GM12891 (cell line): ENCODE data around the gene PCNX2.

Source experiments
- DNase-seq: peaks from one replicate; pipeline ENCODE4 v3.0.0; 2011; ENCODE audit warnings: low spot score; ENCODE audit not compliant: insufficient read length
- FAIRE-seq: peaks from 2 replicates; lab custom pipeline; 2011; peaks lifted over from hg19 to GRCh38; lab: Jason Lieb, UNC
- PAX5 ChIP-seq: IDR thresholded peaks from 2 replicates; pipeline ENCODE4 v1.6.1; 2011; ENCODE audit warnings: low read length, moderate library complexity, mild to moderate bottlenecking; ENCODE audit not compliant: insufficient read depth, severe bottlenecking
- POLR2A ChIP-seq: IDR thresholded peaks from 2 replicates; pipeline ENCODE4 v1.6.1; 2011; ENCODE audit warnings: low read depth, low read length, control low read depth
- POLR2AphosphoS5 ChIP-seq: IDR thresholded peaks from 2 replicates; pipeline ENCODE4 v1.6.1; 2011; ENCODE audit warnings: low read depth, low read length, control low read depth
- POU2F2 ChIP-seq: IDR thresholded peaks from 2 replicates; pipeline ENCODE4 v1.6.1; 2011; ENCODE audit warnings: low read depth, mild to moderate bottlenecking, control low read depth, low read length, moderate library complexity
- SPI1 ChIP-seq: IDR thresholded peaks from 2 replicates; pipeline ENCODE4 v1.6.1; 2011; ENCODE audit warnings: low read depth, low read length, control low read depth
- TAF1 ChIP-seq: IDR thresholded peaks from 2 replicates; pipeline ENCODE4 v1.6.1; 2011; ENCODE audit warnings: low read depth, low read length, control low read depth

PCNX2 gene

GRCh38 chr1:232951605-232952004 lies 343.9 kb downstream of the PCNX2 start:
- TF ChIP-seq POLR2AphosphoS5 (no peak), POU2F2 (no peak), PAX5 (no peak), POLR2A (no peak), SPI1 (no peak), TAF1 (no peak)
- DNase-seq (no peak), FAIRE-seq (no peak)

GRCh38 chr1:232951180-232951579 lies 344.3 kb downstream of the PCNX2 start:
- TF ChIP-seq TAF1 (no peak), POLR2AphosphoS5 (no peak), POLR2A (no peak), PAX5 (no peak), SPI1 (no peak), POU2F2 (no peak)
- DNase-seq, result no peak
- FAIRE-seq, result peak; percentile 68

GRCh38 chr1:232950197-232951176 lies 345.0 kb downstream of the PCNX2 start, which contains the start of gene NTPCR:
Gene NTPCR (plus strand): TSS chr1:232950611. CDS start chr1:232950711, 100 bp downstream.
- peak; percentile 96 for FAIRE-seq
- TF ChIP-seq POLR2AphosphoS5 (peak; percentile 63; the same call in 1 of the 2 replicates), TAF1 (no peak; the same call in 1 of the 2 replicates), POLR2A (peak; percentile 50; the same call in 1 of the 2 replicates), POU2F2 (no peak), PAX5 (no peak), SPI1 (no peak)

GRCh38 chr1:232949636-232950196 lies 345.8 kb downstream of the PCNX2 start:
- TF ChIP-seq POU2F2 (no peak), POLR2A (no peak), TAF1 (no peak), PAX5 (no peak), POLR2AphosphoS5 (no peak), SPI1 (no peak)
- FAIRE-seq (no peak), DNase-seq (no peak)

More at GRCh38 chr1:232950197-232951176, 345.0 kb downstream of the PCNX2 start, which contains the start of gene NTPCR:
- peak; percentile 87 for DNase-seq

GRCh38 chr1:232944347-232944746 lies 351.2 kb downstream of the PCNX2 start:
- DNase-seq (no peak), FAIRE-seq (no peak)
- TF ChIP-seq SPI1, result no peak
- no peak for TF ChIP-seq POLR2AphosphoS5
- TF ChIP-seq PAX5, result no peak
- TF ChIP-seq TAF1, result no peak
- no peak for TF ChIP-seq POU2F2
- TF ChIP-seq POLR2A, result no peak

- FAIRE-seq, result no peak
- no peak for DNase-seq
- TF ChIP-seq POU2F2 (peak; percentile 42; the same call in 1 of the 2 replicates), POLR2AphosphoS5 (no peak)
These were observed 351.8 kb downstream of the PCNX2 start for GRCh38 chr1:232943679-232944252.

- no peak for FAIRE-seq
- DNase-seq, result no peak
- TF ChIP-seq SPI1 (no peak), TAF1 (no peak), POLR2AphosphoS5 (no peak), PAX5 (no peak), POU2F2 (no peak), POLR2A (no peak)
These were observed 352.9 kb downstream of the PCNX2 start for GRCh38 chr1:232942413-232943294.

- DNase-seq (no peak), FAIRE-seq (no peak)
- TF ChIP-seq POU2F2 (no peak), POLR2AphosphoS5 (no peak), TAF1 (no peak), PAX5 (no peak), SPI1 (no peak), POLR2A (no peak)
These were observed 355.3 kb downstream of the PCNX2 start for GRCh38 chr1:232940262-232940661.

GRCh38 chr1:232939748-232940147 lies 355.8 kb downstream of the PCNX2 start:
- TF ChIP-seq SPI1 (no peak), POLR2A (no peak), TAF1 (no peak), POLR2AphosphoS5 (no peak), POU2F2 (no peak), PAX5 (no peak)
- no peak for DNase-seq
- FAIRE-seq, result no peak
